Left cardiac atrium (tissue), 4 donors: Measurements from ENCODE around the gene PTCH1. TPM values are rescaled to one million over a fixed set of nuclear protein-coding genes. Genes with fewer than 3 reads are reported as not detected.
A peak's percentile ranks its signal among the peaks of the same experiment; 100 is the strongest.

ENCODE experiments used
- ATAC-seq, 2 donors: fragments of 200-7000 bp; cut with Tn5 transposase; one replicate each; pipeline ENCODE4 v1.9.1; 2020; ENCODE audit warnings: mild to moderate bottlenecking in 2 of 2, moderate library complexity in 2 of 2
- DNase-seq: peaks from one replicate; pipeline ENCODE4 v3.0.0-alpha.2; 2020
- intact Hi-C, 2 donors: fragments of 100-400 bp; cut with DNase I; formaldehyde crosslinking; loops; one replicate each; pipeline versions ENCODE4 v1.14.1 to v1.15.1; 2022 to 2023
- long read RNA-seq: library from polyadenylated mRNA; unstranded; transcript quantifications from one replicate; pipeline ENCODE4 v2.0.0, GENCODE V29; 2021
- total RNA-seq, 2 donors: library from RNA; stranded (reverse); fragmentation: NEBNext Ultra II Directional; extraction: Animal tissue kit (Norgen Biotek cat#: 25700); gene quantifications; one replicate each; pipeline ENCODE4 v1.2.1, GENCODE V29; 2021
- donor health status: DM: no; HTN: yes; CAD: no.
- donor health status: DM: no; HTN: yes; CAD: no; lungs with severe emphysema.
- donor health status: DM: yes; HTN: yes; CAD: no.
- donor health status: Dilated cardiomyopathy.

The PTCH1 gene
- 1 to 10 TPM; 5.9 to 6.9 TPM for total RNA-seq
- long read RNA-seq, result 0 reads

GRCh38 chr9:95516734-95517558, at the start of gene PTCH1:
PTCH1 (minus strand) TSS chr9:95516971.
- ATAC-seq (peak; percentile 82 to 85), DNase-seq (peak; percentile 43)
- intact Hi-C loops, result loop anchor here in 1 of 2 donors (10.0 kb wide), 2 partner anchors 128 to 202 kb away; partner anchors contain the start of gene FANCC

GRCh38 chr9:95565982-95566381, 49.2 kb upstream of the PTCH1 start:
- DNase-seq, result no peak
- intact Hi-C loops, result no loop called here

GRCh38 chr9:95561913-95562312, 45.1 kb upstream of the PTCH1 start:
- intact Hi-C loops, result no loop called here
- ATAC-seq, result no peak

More at GRCh38 chr9:95565982-95566381, 49.2 kb upstream of the PTCH1 start:
- ATAC-seq, result no peak

GRCh38 chr9:95557142-95557541, 40.4 kb upstream of the PTCH1 start:
- intact Hi-C loops, result no loop called here
- DNase-seq (no peak), ATAC-seq (no peak)

More at GRCh38 chr9:95561913-95562312, 45.1 kb upstream of the PTCH1 start:
- no peak for DNase-seq

GRCh38 chr9:95556521-95556920, 39.8 kb upstream of the PTCH1 start:
- intact Hi-C loops, result no loop called here

GRCh38 chr9:95552814-95553546, 36.2 kb upstream of the PTCH1 start:
- intact Hi-C loops, result no loop called here

More at GRCh38 chr9:95556521-95556920, 39.8 kb upstream of the PTCH1 start:
- ATAC-seq, result no peak
- DNase-seq, result no peak

GRCh38 chr9:95552255-95552654, 35.5 kb upstream of the PTCH1 start:
- intact Hi-C loops, result no loop called here
- no peak for DNase-seq
- no peak for ATAC-seq

More at GRCh38 chr9:95552814-95553546, 36.2 kb upstream of the PTCH1 start:
- peak; percentile 78 to 87 for ATAC-seq
- DNase-seq, result peak; percentile 69

- intact Hi-C loops, result no loop called here
- DNase-seq, result no peak
- no peak for ATAC-seq
These were observed 34.6 kb upstream of the PTCH1 start for GRCh38 chr9:95551406-95551805.

- intact Hi-C loops, result no loop called here
- no peak for DNase-seq
- ATAC-seq, result no peak
These were observed 29.2 kb upstream of the PTCH1 start for GRCh38 chr9:95545831-95546567.

GRCh38 chr9:95533996-95534680, 17.4 kb upstream of the PTCH1 start:
- no peak for ATAC-seq
- intact Hi-C loops, result no loop called here
- no peak for DNase-seq

GRCh38 chr9:95529910-95530309, 13.1 kb upstream of the PTCH1 start:
- no peak for DNase-seq
- intact Hi-C loops, result no loop called here

GRCh38 chr9:95528908-95529502, 12.2 kb upstream of the PTCH1 start:
- ATAC-seq (no peak), DNase-seq (no peak)
- intact Hi-C loops, result no loop called here

More at GRCh38 chr9:95529910-95530309, 13.1 kb upstream of the PTCH1 start:
- no peak for ATAC-seq

- intact Hi-C loops, result no loop called here
- ATAC-seq, result no peak
- no peak for DNase-seq
These were observed 6.2 kb upstream of the PTCH1 start for GRCh38 chr9:95522871-95523370.

- intact Hi-C loops, result no loop called here
- no peak for ATAC-seq
- no peak for DNase-seq
These were observed 4.9 kb upstream of the PTCH1 start for GRCh38 chr9:95521699-95522098.

GRCh38 chr9:95517559-95518425, 1.0 kb upstream of the PTCH1 start:
- no peak for ATAC-seq
- intact Hi-C loops, result loop anchor here in 1 of 2 donors (10.0 kb wide), 2 partner anchors 127 to 203 kb away; partner anchors contain the start of gene FANCC
- DNase-seq, result no peak

GRCh38 chr9:95516221-95516733, 494 bp downstream of the PTCH1 start:
- intact Hi-C loops, result loop anchor here in 1 of 2 donors (10.0 kb wide), 2 partner anchors 129 to 201 kb away; partner anchors contain the start of gene FANCC
- DNase-seq (no peak), ATAC-seq (peak; percentile 27 to 36)
